ENCODE data around the gene ZBED1.

Gene ZBED1

GRCh38 chrX:2450681-2451080 is 50.1 kb downstream of the ZBED1 start:
- no peak overlapping the region for H3K4me3 ChIP-seq (ENCODE audit: control insufficient read depth, low read depth, low read length)
- DNase-seq (ENCODE audit: low read depth), result no peak
- no peak for TF ChIP-seq CTCF (IDR thresholded peaks at IDR 0.05; ENCODE audit: control insufficient read depth, insufficient read depth, low read depth, low read length, missing control alignments)

- no peak for TF ChIP-seq CTCF (IDR thresholded peaks at IDR 0.05; ENCODE audit: control insufficient read depth, insufficient read depth, low read depth, low read length, missing control alignments)
- no peak for DNase-seq (ENCODE audit: low read depth)
- no peak overlapping the region for H3K4me3 ChIP-seq (ENCODE audit: control insufficient read depth, low read depth, low read length)
Observed at GRCh38 chrX:2449135-2449886, 51.5 kb downstream of the ZBED1 start.

GRCh38 chrX:2447484-2447883 is 53.3 kb downstream of the ZBED1 start:
- DNase-seq (ENCODE audit: low read depth), result no peak
- H3K4me3 ChIP-seq (ENCODE audit: control insufficient read depth, low read depth, low read length), result no peak overlapping the region
- TF ChIP-seq CTCF (IDR thresholded peaks at IDR 0.05; ENCODE audit: control insufficient read depth, insufficient read depth, low read depth, low read length, missing control alignments), result no peak

- no peak for TF ChIP-seq CTCF (IDR thresholded peaks at IDR 0.05; ENCODE audit: control insufficient read depth, insufficient read depth, low read depth, low read length, missing control alignments)
- no peak for DNase-seq (ENCODE audit: low read depth)
- H3K4me3 ChIP-seq (ENCODE audit: control insufficient read depth, low read depth, low read length), result no peak overlapping the region
Observed at GRCh38 chrX:2446815-2447214, 54.0 kb downstream of the ZBED1 start.

- DNase-seq (ENCODE audit: low read depth), result no peak
- TF ChIP-seq CTCF (IDR thresholded peaks at IDR 0.05; ENCODE audit: control insufficient read depth, insufficient read depth, low read depth, low read length, missing control alignments), result no peak
- H3K4me3 ChIP-seq (ENCODE audit: control insufficient read depth, low read depth, low read length), result no peak overlapping the region
Observed at GRCh38 chrX:2445662-2446623, 54.8 kb downstream of the ZBED1 start.

GRCh38 chrX:2442694-2443093 is 58.1 kb downstream of the ZBED1 start:
- H3K4me3 ChIP-seq (ENCODE audit: control insufficient read depth, low read depth, low read length), result no peak overlapping the region
- no peak for TF ChIP-seq CTCF (IDR thresholded peaks at IDR 0.05; ENCODE audit: control insufficient read depth, insufficient read depth, low read depth, low read length, missing control alignments)
- DNase-seq (ENCODE audit: low read depth), result no peak
